Muscle layer of colon (tissue), 2 donors: Measurements from ENCODE around the gene CELF4.

Experiments used
- H3K27ac ChIP-seq: one replicate; pipeline ENCODE4 v1.7.0; 2013; ENCODE audit warnings: low read depth, mild to moderate bottlenecking, low read length, moderate library complexity
- H3K27me3 ChIP-seq, 2 donors: one replicate each; pipeline ENCODE4 v1.7.0; 2013; ENCODE audit warnings: low read length in 2 of 2, mild to moderate bottlenecking in 2 of 2; ENCODE audit not compliant: insufficient read depth in 2 of 2, control insufficient read depth in 1 of 2
- H3K36me3 ChIP-seq: one replicate; pipeline ENCODE4 v1.7.0; 2013; ENCODE audit warnings: mild to moderate bottlenecking, low read length; ENCODE audit not compliant: insufficient read depth
- H3K4me1 ChIP-seq: one replicate; pipeline ENCODE4 v1.7.0; 2013; ENCODE audit warnings: mild to moderate bottlenecking, low read length; ENCODE audit not compliant: insufficient read depth
- H3K4me3 ChIP-seq, 2 donors: one replicate each; pipeline ENCODE4 v1.7.0; 2013; ENCODE audit warnings: low read length in 2 of 2, low read depth in 1 of 2, mild to moderate bottlenecking in 1 of 2, moderate library complexity in 1 of 2
- H3K9ac ChIP-seq: one replicate; pipeline ENCODE4 v1.7.0; 2013; ENCODE audit warnings: low read length
- H3K9me3 ChIP-seq: one replicate; pipeline ENCODE4 v1.7.0; 2013; ENCODE audit warnings: mild to moderate bottlenecking, low read length
- donor health status: abdominal sarcoma.
- donor health status: Adenocarcinoma of cecum.

The CELF4 gene

DNA sequence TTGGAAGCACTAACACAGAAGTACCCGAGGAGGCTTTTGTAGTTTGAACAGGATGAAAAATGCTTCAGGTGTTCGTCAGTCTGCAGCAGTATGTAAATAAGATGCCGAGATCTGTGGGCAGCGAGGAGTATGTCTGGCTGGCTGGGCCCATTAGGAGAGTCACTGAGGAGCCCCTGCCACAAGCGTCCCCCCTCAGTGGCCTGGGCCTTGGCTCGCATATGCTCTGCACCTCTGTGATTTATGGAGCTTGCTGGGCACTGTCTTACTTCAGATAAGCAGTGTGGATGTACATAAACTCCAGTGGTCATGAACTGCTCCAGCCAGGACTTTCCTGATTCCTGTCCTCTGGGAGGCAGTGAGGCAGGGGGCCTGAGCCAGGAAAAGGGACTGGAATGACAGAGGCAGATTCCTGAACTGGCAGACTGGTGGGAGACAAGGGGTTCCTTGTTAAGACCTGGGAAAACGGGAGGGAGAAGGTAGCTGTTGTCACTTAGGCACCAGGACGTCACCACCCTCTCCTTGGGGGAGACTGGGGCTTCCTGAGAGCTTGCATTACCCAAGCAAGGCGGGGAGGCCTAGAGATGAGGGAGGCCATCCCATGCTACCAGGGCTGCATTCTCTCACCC lies 46.0 kb downstream of the CELF4 start:
- Histone ChIP-seq H3K9ac (no peak overlapping the region), H3K27me3 (peaks cover 0 to 5% of the 10 kb centered on the region in 2 donors), H3K36me3 (no peaks in the 10 kb centered on the region), H3K9me3 (no peaks in the 10 kb centered on the region), H3K4me1 (no peaks in the 10 kb centered on the region), H3K27ac (no peak overlapping the region), H3K4me3 (no peak overlapping the region)

DNA sequence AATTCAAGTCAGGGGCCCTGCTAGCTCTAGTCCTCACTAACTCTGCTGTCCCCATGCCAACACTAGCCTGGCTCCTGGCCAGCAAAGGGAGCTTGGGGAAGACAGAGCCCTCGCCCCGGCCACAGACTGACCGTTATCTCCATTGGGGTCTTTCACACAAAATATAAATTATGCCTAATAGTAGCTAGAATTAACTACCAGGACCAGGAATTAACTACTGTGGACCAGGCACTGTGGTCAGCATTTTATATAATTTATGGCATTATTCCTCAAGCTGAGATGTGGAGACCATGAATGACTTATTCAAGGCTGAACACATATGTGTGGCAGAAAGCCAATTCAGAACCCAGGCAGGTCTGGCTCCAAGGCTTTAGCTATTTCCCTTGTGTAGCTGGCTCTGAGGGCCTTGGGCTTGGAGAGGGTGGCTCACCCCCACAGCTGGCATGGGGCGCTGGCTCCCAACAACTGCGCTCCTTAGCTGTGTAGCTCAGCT lies 49.2 kb downstream of the CELF4 start:
- Histone ChIP-seq H3K9me3 (no peaks in the 10 kb centered on the region), H3K27ac (no peak overlapping the region), H3K4me3 (no peak overlapping the region), H3K36me3 (no peaks in the 10 kb centered on the region), H3K9ac (no peak overlapping the region), H3K27me3 (no peaks in the 10 kb centered on the region), H3K4me1 (no peaks in the 10 kb centered on the region)

GRCh38 chr18:37514953-37515352 lies 50.6 kb downstream of the CELF4 start:
- Histone ChIP-seq H3K9me3 (peaks cover 8% of the 10 kb centered on the region), H3K9ac (no peak overlapping the region), H3K4me3 (no peak overlapping the region), H3K36me3 (no peaks in the 10 kb centered on the region), H3K27ac (no peak overlapping the region), H3K27me3 (no peaks in the 10 kb centered on the region), H3K4me1 (no peaks in the 10 kb centered on the region)

DNA sequence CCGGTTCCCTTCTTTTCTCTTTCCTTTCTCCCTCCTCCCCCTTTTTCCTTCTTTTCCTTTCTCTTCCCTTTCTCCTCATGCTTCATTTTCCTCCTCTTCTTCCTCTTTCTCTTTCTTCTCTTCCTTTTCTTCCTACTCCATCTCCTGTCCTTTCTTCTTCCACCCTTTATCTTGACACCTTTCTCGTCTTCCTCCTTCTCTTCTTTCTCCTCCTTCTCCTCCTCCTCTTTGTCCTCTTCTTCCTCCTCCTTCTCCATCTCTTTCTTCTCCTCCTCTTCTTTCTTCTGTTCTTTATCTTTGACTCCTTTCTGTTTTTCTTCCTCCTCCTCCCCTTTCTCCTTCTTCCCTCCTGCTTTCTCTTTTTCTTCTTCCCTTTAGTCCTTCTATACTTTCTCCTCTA lies 53.2 kb downstream of the CELF4 start:
- no peak overlapping the region for H3K27ac ChIP-seq
- H3K27me3 ChIP-seq = no peaks in the 10 kb centered on the region
- no peak overlapping the region for H3K4me3 ChIP-seq
- no peaks in the 10 kb centered on the region for H3K4me1 ChIP-seq
- H3K9me3 ChIP-seq = peaks cover 14% of the 10 kb centered on the region
- H3K36me3 ChIP-seq = no peaks in the 10 kb centered on the region
- H3K9ac ChIP-seq = no peak overlapping the region

GRCh38 chr18:37511721-37512298 lies 53.8 kb downstream of the CELF4 start:
- peaks cover 14% of the 10 kb centered on the region for H3K9me3 ChIP-seq
- H3K9ac ChIP-seq = no peak overlapping the region
- no peak overlapping the region for H3K4me3 ChIP-seq
- no peaks in the 10 kb centered on the region for H3K36me3 ChIP-seq
- H3K27me3 ChIP-seq = no peaks in the 10 kb centered on the region
- H3K4me1 ChIP-seq = no peaks in the 10 kb centered on the region
- H3K27ac ChIP-seq = no peak overlapping the region

DNA sequence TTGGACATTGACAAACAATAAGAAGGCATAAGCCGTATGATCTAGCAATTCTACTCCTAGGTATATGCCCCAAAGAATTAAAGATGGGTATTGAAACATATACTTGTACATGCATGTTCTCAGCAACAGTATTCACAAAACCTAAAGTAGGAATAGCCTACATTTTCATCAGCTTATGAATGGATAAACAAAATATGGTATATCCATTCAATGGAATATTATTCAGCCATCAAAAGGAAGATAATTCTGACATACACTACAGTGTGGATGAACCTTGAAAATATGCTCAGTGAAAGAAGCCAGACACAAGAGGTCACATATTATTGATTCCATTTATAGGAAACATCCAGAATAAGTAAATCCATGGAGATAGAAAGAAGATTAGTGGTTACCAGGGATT lies 56.0 kb downstream of the CELF4 start:
- peaks cover 14% of the 10 kb centered on the region for H3K9me3 ChIP-seq
- H3K36me3 ChIP-seq = no peaks in the 10 kb centered on the region
- H3K9ac ChIP-seq = no peak overlapping the region
- no peak overlapping the region for H3K4me3 ChIP-seq
- H3K27ac ChIP-seq = no peak overlapping the region
- no peaks in the 10 kb centered on the region for H3K4me1 ChIP-seq
- H3K27me3 ChIP-seq = no peaks in the 10 kb centered on the region

DNA sequence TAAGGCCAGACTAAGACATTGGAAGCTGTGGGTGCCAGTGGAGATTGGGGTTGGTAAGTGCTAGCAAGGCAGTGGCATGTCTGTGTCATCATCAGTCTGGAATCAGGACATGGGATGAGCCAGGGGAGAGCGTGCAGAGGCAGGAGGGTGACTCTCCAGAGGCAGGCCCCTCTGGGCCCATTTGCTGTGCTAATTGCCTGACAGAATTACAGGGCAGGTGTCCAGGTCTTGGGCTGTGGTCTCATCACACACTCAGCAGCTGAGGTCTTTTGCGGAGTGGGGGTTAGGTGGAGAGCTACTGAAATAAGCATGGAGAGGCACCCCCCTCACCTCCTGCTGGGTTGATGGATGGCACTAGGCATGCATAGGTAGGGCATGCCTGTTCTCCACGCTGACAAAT lies 57.4 kb downstream of the CELF4 start:
- Histone ChIP-seq H3K36me3 (no peaks in the 10 kb centered on the region), H3K27me3 (no peaks in the 10 kb centered on the region), H3K9me3 (peaks cover 14% of the 10 kb centered on the region), H3K9ac (no peak overlapping the region), H3K4me1 (no peaks in the 10 kb centered on the region), H3K27ac (no peak overlapping the region), H3K4me3 (no peak overlapping the region)

GRCh38 chr18:37507239-37507638 lies 58.4 kb downstream of the CELF4 start:
- Histone ChIP-seq H3K27me3 (no peaks in the 10 kb centered on the region), H3K4me1 (no peaks in the 10 kb centered on the region), H3K9me3 (peaks cover 14% of the 10 kb centered on the region), H3K9ac (no peak overlapping the region), H3K36me3 (no peaks in the 10 kb centered on the region), H3K27ac (no peak overlapping the region), H3K4me3 (no peak overlapping the region)

DNA sequence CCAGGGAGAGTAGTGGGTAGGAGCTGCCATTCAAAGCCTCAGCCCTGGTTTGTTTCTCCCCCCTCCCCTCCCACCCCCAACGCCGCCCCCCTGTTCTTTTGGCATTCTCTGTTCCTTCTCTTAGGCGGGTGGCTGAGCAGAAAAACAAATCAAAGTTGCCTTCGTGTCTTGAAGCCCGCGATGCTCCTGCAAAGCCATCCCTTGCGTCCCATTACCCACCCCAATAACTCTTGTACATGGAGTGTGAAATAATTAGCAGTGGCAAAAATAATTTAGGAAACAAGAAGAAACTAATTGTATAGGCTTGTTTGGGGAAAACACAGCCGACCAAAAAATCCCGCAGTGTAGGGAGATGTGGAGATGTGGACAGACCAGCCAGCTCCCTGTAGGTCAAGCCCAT lies 59.6 kb downstream of the CELF4 start:
- H3K4me3 ChIP-seq = no peak overlapping the region
- H3K9ac ChIP-seq = no peak overlapping the region
- no peaks in the 10 kb centered on the region for H3K36me3 ChIP-seq
- H3K27ac ChIP-seq = no peak overlapping the region
- no peaks in the 10 kb centered on the region for H3K27me3 ChIP-seq
- H3K4me1 ChIP-seq = no peaks in the 10 kb centered on the region
- peaks cover 14% of the 10 kb centered on the region for H3K9me3 ChIP-seq

- H3K27ac ChIP-seq = no peak overlapping the region
- no peaks in the 10 kb centered on the region for H3K27me3 ChIP-seq
- no peak overlapping the region for H3K9ac ChIP-seq
- H3K9me3 ChIP-seq = peaks cover 9% of the 10 kb centered on the region
- H3K36me3 ChIP-seq = no peaks in the 10 kb centered on the region
- no peaks in the 10 kb centered on the region for H3K4me1 ChIP-seq
- H3K4me3 ChIP-seq = no peak overlapping the region
Observed at GRCh38 chr18:37505321-37505720, 60.3 kb downstream of the CELF4 start.

DNA sequence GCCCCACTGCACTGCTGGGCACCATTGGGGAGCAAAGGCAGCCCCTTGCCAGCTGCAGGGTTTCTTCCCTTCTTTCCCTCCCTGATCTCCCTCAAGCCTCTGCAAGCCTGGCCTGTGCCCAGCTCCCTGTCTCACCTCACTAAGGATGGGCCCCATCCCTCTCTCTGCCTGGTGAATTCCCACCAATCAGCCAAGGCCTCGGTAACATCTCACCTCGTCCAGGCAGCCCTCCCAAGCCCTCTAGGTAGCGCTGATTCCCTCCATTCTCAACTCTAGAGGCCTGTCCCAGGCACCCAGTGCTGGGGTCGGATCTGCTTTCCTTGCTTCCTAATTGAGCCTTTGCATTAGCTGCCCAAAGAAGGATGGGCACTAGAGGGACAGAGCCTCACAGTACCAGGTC lies 63.0 kb downstream of the CELF4 start:
- Histone ChIP-seq H3K27ac (no peak overlapping the region), H3K9ac (no peak overlapping the region), H3K4me1 (no peaks in the 10 kb centered on the region), H3K4me3 (no peak overlapping the region), H3K27me3 (no peaks in the 10 kb centered on the region), H3K36me3 (no peaks in the 10 kb centered on the region), H3K9me3 (no peaks in the 10 kb centered on the region)

DNA sequence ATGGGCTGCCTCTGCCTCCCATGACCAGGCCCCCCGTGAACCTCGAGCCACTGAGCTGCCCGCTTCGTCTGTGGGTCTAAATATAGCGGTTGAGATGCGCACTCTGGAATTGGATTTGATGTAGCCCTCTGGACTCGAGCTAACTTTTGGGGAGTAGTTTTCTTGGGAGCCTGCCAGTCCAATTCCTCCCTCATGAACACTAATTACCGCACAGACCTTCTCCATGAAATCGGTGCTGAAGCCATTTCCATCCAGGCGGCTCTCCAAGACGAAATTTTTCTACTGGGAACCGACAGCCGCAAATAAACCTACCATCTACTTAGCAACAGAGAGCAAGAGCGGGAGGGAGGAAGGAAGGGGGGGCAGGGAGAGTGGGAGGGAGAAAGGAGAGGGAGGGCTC lies 63.6 kb downstream of the CELF4 start:
- H3K36me3 ChIP-seq = no peaks in the 10 kb centered on the region
- H3K27me3 ChIP-seq = no peaks in the 10 kb centered on the region
- no peak overlapping the region for H3K9ac ChIP-seq
- no peaks in the 10 kb centered on the region for H3K9me3 ChIP-seq
- no peak overlapping the region for H3K27ac ChIP-seq
- H3K4me3 ChIP-seq = no peak overlapping the region
- no peaks in the 10 kb centered on the region for H3K4me1 ChIP-seq
